Stimulated activated CD4-positive, alpha-beta T cell treated with anti-CD3 and anti-CD28 coated beads, Interleukin-4, amount 100 ng/mL, for 1 hour (primary cell): ENCODE measurements around the gene DSN1.

Experiments used
- DNase-seq: peaks from one replicate; pipeline ENCODE4 v3.0.0-alpha.2; 2020

Gene DSN1

DNA sequence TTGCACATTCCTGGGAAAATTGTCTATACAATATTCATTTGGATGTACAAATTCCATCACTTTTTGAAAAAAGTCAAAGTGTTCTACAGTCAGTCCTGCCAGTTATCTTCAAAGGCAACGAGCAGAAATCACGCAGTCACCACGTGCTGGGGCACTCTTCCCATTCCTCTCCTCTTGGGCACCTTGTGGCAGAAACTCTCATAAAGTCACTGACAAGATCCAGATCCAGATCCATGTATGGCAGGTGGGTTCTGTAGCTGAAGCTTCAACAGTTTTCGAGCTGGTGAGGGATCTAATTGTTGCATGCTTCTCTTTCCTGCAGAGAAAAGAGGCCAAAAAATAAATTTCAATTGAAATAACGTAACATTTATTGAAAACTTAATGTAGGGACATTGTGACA is 21.0 kb downstream of the DSN1 start:
- no peak for DNase-seq

DNA sequence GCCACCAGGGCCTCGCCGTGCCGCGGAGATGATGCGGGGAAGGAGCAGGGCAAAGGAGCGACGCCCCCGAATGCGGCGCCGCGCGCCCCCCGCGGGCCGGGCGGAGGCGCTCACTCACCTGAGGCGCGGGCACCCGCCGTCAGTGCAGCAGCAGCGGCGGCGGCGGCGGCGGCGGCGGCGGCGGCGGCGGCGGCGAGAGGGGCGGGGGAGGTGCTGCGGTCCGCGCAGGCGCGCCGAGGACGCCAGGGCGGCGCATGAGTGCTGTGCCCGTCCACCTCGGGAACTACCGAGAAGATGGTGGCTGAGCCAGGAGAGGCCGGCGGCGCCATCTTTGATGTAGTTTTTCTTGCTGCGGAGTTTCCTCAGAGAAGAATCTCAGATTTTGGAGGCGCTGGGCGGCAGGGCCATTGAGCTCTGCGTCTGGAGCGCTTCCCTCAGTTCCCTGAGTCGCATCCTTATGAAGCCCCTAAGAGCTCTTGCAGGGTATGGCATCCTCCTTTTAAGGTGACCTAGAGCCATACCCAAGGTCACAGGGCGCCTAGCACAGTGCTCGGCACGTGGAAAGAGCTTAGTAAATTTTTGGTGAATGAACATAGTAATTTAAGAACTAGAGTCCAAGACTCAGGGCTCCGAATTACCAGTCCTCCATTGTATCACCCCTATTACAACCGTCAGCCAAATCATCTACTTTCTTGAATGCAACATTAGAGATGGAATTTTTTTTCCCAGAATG is 27.5 kb downstream of the DSN1 start, which contains the start of gene NDRG3:
NDRG3 (minus strand) TSS at position 164 of the 733 bp plus-strand sequence. CDS start 24,355 bp downstream, outside the sequence.
- peak; percentile 90 for DNase-seq

- peak; percentile 37 for DNase-seq
Measured at GRCh38 chr20:36745234-36745926, 28.2 kb downstream of the DSN1 start.

- DNase-seq = no peak
Measured at GRCh38 chr20:36744764-36745191, 28.8 kb downstream of the DSN1 start.

GRCh38 chr20:36744243-36744642 is 29.3 kb downstream of the DSN1 start:
- no peak for DNase-seq

DNA sequence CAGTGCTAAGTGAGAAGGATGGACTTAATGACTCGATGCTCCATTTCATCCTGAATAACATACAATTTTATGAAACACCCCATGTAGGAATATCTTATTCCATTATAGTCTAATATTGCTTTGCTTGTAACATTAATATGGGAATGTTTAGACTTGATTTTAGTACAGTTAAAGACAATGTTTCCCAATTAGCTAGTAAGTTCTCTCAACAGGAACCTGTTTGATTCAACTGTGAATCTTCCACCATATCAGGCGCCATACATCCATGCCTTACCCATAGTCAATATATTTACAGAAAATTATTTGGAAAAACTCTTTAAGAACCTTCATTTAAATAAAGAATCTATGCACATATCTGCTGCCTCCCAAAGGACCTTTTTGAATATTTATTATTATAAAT is 31.0 kb downstream of the DSN1 start:
- DNase-seq = no peak

- DNase-seq = no peak
Measured at GRCh38 chr20:36741072-36741471, 32.5 kb downstream of the DSN1 start.

DNA sequence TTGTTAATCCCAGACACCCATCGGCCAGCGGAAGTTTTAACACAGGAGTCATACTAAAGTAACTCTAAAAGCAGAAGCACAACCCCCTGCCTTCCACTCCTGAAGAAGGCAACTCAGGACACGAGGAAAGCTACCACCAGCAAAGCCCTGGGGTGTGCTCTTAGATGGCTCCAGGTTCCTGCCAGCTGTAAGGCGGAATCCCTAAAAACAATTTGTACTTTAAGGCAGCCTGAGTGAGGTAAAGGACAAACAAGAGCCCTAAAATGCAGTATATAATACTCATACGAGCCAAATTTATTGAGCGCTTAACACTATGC is 36.4 kb downstream of the DSN1 start:
- DNase-seq = no peak

DNA sequence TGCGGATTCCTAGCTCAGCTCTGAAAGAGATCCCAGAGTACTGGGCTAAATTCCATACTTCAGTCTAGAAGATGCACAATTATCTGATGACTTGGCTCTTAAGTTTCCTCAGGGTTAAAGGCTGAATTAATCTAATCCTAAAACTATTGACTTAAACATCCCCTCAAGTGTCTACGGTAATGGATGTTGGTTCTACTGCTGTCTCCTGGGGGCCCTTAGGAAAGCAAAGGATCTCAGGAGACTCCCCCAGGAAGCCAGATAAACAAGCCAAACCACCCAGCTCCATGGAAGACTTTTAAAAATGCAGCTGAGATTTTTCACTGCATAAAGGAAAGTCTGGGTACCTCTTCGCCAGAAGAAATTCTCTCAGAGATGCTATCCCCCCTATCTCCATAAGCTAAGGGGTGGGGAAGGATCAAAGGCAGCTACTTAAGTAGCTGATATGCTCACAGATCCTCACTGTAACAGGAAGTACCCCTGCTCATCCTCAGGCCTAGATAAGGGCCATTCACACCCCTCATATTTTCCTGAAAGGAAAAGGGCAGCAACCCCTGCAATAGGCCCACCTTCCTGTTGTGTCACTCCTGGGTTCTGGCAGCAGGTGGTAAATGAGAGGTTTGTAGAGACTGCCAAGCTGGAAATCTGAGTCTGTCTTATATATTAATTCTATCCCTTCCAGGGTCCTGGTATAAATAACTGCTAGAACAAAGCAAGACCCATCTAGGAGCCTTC is 36.9 kb downstream of the DSN1 start:
- DNase-seq = no peak

DNA sequence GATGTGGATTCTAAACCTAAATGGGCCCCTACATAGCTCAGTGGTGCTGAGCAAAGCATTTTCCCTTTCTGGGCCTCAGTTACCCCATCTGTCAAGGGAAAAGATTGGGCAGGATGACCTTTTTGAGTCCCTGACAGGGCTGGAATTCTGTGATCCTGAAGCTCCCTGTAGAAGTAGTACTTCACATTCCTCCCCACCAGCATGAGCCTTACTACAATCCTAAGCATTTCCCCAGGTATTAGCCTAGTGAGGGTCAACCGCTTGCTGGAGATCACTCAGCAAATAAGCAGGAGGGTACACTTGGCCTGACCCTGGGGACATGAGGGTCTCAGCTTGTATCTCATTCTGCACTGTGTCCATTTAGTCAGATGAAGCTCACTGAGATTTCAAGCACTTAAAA is 41.1 kb downstream of the DSN1 start:
- no peak for DNase-seq

DNA sequence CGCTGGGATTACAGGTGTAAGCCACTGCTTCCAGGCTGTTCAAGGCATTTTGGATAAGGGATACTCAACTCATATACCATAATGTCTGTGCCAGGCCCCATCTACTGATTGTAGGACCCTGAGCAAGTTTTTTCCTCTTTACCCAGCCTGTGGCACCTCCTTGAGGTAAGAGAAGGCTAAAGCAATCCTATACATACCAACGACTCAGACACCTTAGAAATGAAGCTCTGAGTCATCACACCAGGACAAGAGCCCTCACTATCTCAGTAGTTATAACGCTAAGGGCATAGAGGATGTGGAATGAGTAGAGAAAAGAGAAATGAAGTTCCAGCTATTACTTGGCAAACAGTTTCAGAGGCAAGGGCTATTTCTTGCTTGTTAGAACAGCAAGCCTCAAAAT is 44.6 kb downstream of the DSN1 start:
- DNase-seq = no peak

- no peak for DNase-seq
Measured at GRCh38 chr20:36726168-36726567, 47.4 kb downstream of the DSN1 start.

GRCh38 chr20:36720510-36720909 is 53.1 kb downstream of the DSN1 start:
- peak; percentile 5 for DNase-seq

DNA sequence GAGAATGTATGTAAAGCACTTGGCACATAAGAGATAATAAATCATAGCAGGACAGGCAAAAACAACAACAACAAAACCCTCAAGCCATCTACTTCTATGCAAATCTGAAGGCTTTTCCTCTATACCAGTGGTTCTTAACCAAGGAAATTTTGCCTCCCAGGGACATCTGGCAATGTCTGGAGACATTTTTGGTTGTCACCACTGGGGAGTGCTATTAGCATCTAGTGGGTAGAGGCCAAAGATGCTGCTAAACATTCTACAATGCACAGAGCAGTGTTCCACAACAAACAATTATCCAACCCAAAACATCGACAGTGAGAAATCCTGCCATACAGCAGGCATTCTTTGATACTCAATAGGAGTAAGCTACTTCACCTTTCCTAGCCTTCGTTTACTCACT is 55.9 kb downstream of the DSN1 start:
- DNase-seq = no peak

GRCh38 chr20:36717021-36717420 is 56.5 kb downstream of the DSN1 start:
- DNase-seq = no peak

GRCh38 chr20:36712775-36713174 is 60.8 kb downstream of the DSN1 start:
- DNase-seq = no peak

DNA sequence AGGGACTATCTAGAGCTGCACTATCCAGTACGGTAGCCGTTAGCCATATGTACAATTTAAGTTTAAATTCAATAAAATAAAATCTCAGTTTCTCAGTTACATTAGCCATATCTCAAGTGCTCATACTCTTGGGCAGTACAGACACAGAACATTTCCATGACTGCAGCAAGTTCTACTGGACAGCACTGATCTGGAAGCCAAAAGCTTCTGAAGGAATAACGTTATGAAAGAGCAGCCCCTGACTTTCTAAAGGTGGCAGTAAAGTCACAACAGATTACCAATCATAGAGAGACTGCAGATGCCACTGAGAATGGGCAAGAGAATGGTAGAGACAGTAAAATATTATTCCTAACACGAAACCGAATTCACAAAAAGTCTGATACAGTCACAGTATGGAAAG is 64.4 kb downstream of the DSN1 start:
- DNase-seq = no peak

- no peak for DNase-seq
Measured at GRCh38 chr20:36703530-36703929, 70.0 kb downstream of the DSN1 start.
